Mucosa of rectum (tissue), 2 donors: ENCODE results near the gene RACK1.
"Not testable (repeated sequence)": the region's sequence is repeated elsewhere in the genome, so short reads cannot be mapped to it uniquely, and the experiment has no call there.

Experiments
- H3K27ac ChIP-seq, 2 donors: one replicate each; pipeline ENCODE4 v1.7.0; 2013; ENCODE audit warnings: inconsistent platforms in 2 of 2, low read depth in 2 of 2, low read length in 2 of 2
- H3K27me3 ChIP-seq, 2 donors: one replicate each; pipeline ENCODE4 v1.7.0; 2013; ENCODE audit warnings: low read length in 2 of 2; ENCODE audit not compliant: control insufficient read depth in 2 of 2, insufficient read depth in 2 of 2
- H3K36me3 ChIP-seq, 2 donors: one replicate each; pipeline ENCODE4 v1.7.0; 2013; ENCODE audit warnings: low read length in 2 of 2; ENCODE audit not compliant: control insufficient read depth in 2 of 2, insufficient read depth in 2 of 2
- H3K4me1 ChIP-seq, 2 donors: one replicate each; pipeline ENCODE4 v1.7.0; 2013; ENCODE audit warnings: low read length in 2 of 2, mild to moderate bottlenecking in 1 of 2; ENCODE audit not compliant: control insufficient read depth in 2 of 2, insufficient read depth in 2 of 2
- H3K4me3 ChIP-seq, 2 donors: one replicate each; pipeline ENCODE4 v1.7.0; 2013; ENCODE audit warnings: low read length in 2 of 2
- H3K9ac ChIP-seq, 2 donors: one replicate each; pipeline ENCODE4 v1.7.0; 2013; ENCODE audit warnings: low read length in 2 of 2, low read depth in 1 of 2, mild to moderate bottlenecking in 1 of 2
- H3K9me3 ChIP-seq, 2 donors: one replicate each; pipeline ENCODE4 v1.7.0; 2013; ENCODE audit warnings: low read length in 2 of 2; ENCODE audit not compliant: control insufficient read depth in 2 of 2
- donor health status: healthy.
- donor health status: Normal muscosa, but diverticular disease.

RACK1 gene

DNA sequence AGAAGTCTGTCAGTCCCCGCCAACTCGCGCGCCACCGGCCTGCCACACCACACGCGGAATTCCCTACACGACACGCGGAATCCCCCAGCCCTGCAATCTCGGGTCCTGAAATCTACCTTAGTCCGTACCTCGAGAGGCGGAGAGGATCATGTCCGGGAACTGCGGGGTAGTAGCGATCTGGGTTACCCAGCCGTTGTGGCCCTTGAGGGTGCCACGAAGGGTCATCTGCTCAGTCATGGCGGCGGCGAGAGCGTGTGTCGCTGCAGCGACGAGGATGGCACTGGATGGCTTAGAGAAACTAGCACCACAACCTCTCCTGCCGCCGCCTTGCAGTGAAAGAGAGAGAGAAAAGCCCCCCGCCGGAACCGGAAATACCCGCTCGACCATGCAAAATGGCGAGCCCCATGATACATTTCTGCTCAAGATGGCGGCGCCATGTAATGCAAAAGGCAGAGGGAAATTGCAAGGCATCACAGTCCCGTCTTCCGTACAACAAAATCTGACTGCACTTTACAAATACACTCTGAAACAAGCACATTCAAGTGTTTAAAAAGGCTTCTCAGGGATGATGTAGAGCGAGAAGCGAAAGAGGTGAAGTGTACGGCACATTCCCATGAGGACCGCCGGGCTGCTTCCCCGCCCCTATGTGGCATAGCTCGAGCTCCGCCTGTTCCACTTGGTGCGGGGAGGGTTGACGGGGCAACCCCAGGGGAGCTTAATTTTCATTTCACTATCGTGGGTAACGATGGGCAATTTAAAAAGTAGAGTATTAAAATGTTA, at the start of gene RACK1:
RACK1 (minus strand) TSS at position 343 of the 780 bp plus-strand sequence; CDS start at position 237, 106 bp downstream.
- Histone ChIP-seq H3K27me3 (no peaks in the 10 kb centered on the region), H3K4me1 (peaks cover 44 to 45% of the 10 kb centered on the region in 2 donors), H3K4me3 (peak within 1 kb of the TSS; percentile 96 to 99), H3K36me3 (peaks cover 24 to 34% of the 10 kb centered on the region in 2 donors), H3K27ac (peak within 1 kb of the TSS; percentile 89 to 95), H3K9me3 (no peaks in the 10 kb centered on the region), H3K9ac (peak within 1 kb of the TSS; percentile 90 to 97)

DNA sequence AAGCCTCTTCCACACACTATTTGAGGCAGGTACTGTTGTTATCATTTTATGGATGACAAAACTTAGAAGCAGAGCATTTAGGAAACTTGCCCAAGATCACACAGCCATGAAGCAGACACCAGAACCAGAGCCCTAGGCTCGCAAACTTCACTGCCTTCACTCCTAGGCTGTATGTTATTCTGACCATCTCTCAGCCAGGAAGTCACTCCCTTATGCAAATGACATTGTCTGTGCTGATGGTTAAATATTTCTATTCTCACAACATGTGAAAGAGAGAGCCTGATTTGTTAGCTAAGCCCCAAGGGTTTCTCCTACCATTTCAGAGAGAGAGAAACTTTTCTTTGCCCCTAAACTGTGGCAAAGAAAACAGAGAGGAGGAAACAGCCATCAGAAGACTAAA, 43.6 kb upstream of the RACK1 start:
- not testable (repeated sequence) for H3K4me1 ChIP-seq, H3K4me3 ChIP-seq, H3K27me3 ChIP-seq, H3K27ac ChIP-seq, H3K9ac ChIP-seq, H3K36me3 ChIP-seq, H3K9me3 ChIP-seq

DNA sequence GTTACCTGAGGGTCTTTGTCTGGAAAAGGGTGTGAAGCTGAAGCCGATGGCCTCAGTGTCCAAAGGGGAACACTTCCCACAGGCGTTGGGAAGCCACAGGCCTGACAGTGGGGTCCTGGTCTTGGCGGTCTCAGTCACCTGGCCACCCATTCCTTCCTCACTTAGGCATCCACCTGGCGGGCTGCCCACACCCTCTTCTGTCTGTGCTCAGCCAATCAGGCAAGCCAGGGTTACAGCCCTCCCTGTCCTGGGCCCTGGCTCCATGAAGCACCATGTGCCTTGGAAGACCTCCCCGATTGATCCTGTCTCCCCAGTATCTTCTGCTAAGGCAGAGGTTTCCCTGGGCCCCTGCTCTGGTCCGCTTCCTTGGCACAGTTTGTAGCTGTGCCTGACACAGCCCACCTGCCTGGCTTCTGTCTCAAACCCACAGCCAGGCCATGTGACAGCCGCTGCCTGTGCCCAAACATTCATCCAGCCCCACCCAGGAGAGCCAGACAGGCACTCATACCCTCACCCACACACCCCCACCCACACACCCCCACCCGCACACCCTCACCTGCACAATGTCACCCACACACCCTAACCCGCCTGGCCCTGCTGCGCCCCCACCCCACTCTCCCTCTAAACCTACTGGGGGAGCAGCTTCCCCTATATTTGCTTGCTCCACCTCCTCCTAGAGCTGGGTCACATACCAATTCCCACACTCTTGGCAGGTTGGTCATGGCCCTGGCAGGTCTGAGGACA, 42.4 kb upstream of the RACK1 start:
- not testable (repeated sequence) for H3K9me3 ChIP-seq, H3K4me1 ChIP-seq, H3K4me3 ChIP-seq, H3K27ac ChIP-seq, H3K27me3 ChIP-seq, H3K36me3 ChIP-seq, H3K9ac ChIP-seq

DNA sequence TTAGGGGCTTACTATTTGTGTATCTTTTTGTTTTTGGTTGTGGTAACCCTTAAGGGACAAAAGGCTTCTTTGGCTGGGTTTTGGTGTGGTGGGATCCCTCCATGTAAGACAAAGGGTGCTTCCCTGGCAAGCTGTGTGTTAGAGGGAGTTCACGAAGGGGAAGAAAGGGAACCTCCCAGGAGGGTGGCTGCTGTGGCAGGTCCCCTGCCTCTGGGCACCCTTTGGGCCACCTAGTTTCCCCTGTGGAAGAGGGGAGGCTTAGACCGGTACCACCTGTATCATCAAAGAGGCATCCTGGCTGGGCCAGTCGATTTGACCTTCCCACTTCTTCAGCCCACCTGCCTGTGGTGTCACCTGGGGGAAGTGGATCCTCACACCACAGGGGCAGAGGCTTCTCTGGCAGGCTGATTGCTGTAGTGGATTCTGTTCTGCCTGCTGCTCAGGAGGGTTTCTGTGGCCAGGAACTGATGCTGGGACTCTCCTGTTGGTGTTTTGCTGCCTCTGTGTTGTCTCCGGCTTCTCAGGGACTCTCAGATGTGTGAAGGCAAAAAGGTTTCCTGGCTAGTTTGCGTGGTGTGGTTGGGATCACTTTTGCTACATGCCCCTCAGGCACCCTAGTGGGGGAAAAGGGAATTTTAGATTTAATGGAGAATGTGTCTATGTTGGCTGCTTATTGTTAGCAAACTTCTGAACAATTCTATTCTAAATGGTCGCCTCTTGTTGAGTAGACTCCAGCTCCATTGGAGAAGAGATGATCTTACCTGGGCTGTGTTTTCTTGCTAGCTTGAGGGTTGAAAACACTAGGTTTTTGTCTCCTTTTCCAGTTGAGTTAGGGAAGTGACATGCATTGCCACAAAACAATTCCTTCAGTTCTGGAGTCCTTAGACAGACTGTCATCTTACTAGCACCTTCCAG, 40.4 kb upstream of the RACK1 start:
- H3K9me3 ChIP-seq, H3K36me3 ChIP-seq, H3K4me3 ChIP-seq, H3K27ac ChIP-seq, H3K4me1 ChIP-seq, H3K27me3 ChIP-seq, H3K9ac ChIP-seq: not testable (repeated sequence)

DNA sequence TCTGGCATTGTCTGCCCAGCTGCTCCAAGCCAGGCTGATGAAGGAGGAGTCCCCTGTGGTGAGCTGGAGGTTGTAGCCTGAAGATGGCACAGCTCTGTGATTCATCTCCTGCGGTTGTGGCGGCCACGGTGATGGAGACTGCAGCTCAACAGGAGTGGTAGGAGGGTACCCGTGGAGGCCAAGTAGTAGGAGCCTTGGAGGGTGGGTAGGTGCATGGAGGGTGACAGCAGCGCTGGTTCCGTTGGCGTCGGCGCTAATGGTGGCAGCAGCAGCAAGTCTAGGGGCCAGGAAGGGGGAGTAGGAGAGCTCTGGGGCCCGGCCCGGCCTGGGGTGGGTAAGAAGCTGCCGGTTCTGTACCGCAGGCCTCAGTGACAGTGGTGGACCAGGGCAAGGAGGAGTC, 39.6 kb upstream of the RACK1 start:
- no peak overlapping the region for H3K27ac ChIP-seq
- H3K27me3 ChIP-seq = no peaks in the 10 kb centered on the region
- no peaks in the 10 kb centered on the region for H3K9me3 ChIP-seq
- H3K4me1 ChIP-seq = no peaks in the 10 kb centered on the region
- H3K4me3 ChIP-seq = no peak overlapping the region
- no peaks in the 10 kb centered on the region for H3K36me3 ChIP-seq
- H3K9ac ChIP-seq = no peak overlapping the region

DNA sequence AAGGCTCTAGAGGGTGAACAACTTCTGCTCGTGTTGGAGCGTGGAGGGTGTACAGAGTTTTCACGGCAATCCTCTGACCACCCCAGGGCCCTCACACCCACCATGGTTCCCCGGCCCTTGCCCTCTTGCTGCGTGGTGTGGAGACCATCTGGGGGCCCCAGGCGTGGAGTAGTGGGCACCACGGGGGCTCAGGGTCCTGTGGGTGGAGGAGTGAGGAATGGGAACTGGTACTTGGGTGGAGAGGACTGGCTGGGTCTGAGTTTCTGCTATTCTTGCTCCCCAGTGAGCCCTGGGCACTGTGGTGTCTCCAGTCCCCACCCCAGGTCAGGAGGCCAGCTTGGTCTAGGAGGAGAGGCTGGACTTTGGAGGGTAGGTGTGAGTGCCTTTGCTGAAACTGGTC, 39.2 kb upstream of the RACK1 start:
- Histone ChIP-seq H3K27ac (no peak overlapping the region), H3K9me3 (no peaks in the 10 kb centered on the region), H3K4me3 (no peak overlapping the region), H3K9ac (no peak overlapping the region), H3K27me3 (no peaks in the 10 kb centered on the region), H3K4me1 (no peaks in the 10 kb centered on the region), H3K36me3 (no peaks in the 10 kb centered on the region)

DNA sequence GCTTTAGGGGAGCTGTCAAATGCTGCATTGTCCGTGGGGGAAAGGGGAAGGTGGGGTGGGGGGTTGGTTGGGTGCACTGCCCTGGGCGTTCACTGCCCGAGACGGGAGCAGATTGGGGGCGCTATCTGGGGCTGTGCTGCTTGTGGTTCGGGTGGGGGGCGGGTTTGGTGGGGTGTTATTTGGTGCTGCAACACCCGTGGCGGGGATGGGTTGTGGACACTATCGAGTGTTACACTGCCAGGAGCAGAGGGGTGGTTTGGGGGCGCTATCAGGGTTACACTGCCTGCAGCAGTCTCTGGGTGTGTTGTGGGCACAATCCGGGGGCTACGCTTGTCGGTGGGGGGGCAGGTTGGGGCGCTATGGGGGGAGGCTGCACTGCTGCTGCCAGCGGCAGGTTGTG, 38.7 kb upstream of the RACK1 start:
- H3K9me3 ChIP-seq, H3K4me3 ChIP-seq, H3K36me3 ChIP-seq, H3K27me3 ChIP-seq, H3K27ac ChIP-seq, H3K4me1 ChIP-seq, H3K9ac ChIP-seq: not testable (repeated sequence)

DNA sequence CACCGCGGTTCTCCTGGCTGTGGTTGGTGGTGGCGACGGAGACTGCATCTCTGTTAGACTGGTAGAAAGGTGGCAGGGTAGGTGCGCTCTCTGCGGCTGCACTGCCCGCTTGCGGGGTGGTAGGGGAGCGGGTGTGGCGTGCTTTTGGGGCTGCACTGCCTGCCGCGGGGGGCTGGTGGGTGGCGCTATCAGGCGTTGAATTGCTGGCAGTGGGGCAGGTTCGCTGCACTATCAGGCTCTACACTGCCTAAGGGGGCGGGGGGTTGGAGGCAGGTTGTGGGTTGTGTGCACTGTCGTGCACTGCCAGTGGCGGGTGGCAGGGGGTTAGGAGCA, 38.2 kb upstream of the RACK1 start:
- no peaks in the 10 kb centered on the region for H3K27me3 ChIP-seq

DNA sequence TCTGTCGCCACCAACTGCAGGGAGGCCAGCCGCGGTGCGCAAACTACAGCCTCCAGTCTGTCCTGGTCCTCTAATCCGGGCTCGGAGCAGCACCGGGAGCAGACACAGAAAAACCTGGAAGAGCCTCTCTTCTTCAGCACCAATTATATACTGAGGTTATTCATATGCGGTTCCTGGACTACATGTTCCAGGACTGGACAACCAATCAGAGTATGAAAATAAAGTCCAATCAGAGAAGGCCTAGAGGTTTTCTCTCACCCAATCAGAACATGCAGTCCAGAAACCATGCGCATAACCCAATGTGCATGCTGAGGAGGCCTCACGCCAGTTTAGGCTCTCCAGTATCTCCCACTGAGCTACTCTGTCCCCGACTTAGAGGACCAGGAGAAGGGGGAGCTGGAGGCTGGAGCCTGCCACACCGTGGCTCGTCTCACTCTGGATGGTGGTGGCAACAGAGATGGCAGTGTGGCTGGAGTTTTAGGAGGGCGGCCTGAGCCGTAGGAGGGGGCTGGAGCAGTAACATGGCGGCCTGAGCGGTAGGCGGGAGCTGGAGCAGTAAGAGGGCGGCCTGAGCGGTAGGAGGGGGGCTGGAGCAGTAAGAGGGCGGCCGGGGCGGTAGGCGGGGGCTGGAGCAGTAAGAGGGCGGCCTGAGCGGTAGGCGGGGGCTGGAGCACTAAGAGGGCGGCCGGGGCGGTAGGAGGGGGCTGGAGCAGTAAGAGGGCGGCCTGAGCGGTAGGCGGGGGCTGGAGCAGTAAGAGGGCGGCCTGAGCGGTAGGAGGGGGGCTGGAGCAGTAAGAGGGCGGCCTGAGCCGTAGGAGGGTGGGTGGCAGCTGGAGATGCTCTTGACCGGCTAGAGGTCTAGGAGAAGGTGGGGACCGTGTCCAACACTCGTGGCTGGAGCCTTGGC, 37.6 kb upstream of the RACK1 start:
- H3K4me3 ChIP-seq = no peak overlapping the region
- H3K36me3 ChIP-seq = no peaks in the 10 kb centered on the region
- H3K27me3 ChIP-seq = no peaks in the 10 kb centered on the region
- no peak overlapping the region for H3K9ac ChIP-seq
- H3K27ac ChIP-seq = no peak overlapping the region
- H3K9me3 ChIP-seq = no peaks in the 10 kb centered on the region
- H3K4me1 ChIP-seq = no peaks in the 10 kb centered on the region

More for the DNA sequence above, 38.2 kb upstream of the RACK1 start:
- Histone ChIP-seq H3K27ac (no peak overlapping the region), H3K9ac (no peak overlapping the region), H3K9me3 (no peaks in the 10 kb centered on the region), H3K4me1 (no peaks in the 10 kb centered on the region), H3K36me3 (no peaks in the 10 kb centered on the region), H3K4me3 (no peak overlapping the region)
